Omental fat pad (tissue), 4 donors: ENCODE results near the gene TPRG1. TPM values are rescaled to one million over a fixed set of nuclear protein-coding genes. Genes with fewer than 3 reads are reported as not detected.

Experiments used
- ATAC-seq: fragments of 150-250 bp; one replicate; pipeline ENCODE4 v1.9.1; 2016; ENCODE audit warnings: mild to moderate bottlenecking, moderate library complexity; ENCODE audit not compliant: low FRiP score
- DNase-seq: peaks from one replicate; pipeline ENCODE4 v3.0.0-alpha.2; 2019; ENCODE audit warnings: low spot score
- total RNA-seq, 4 donors: library from RNA; depleted of rRNA; stranded (reverse); fragments of >200 nt; gene quantifications; one replicate each; pipeline ENCODE4 v1.1.0, GENCODE V29; 2016
- TF ChIP-seq, protein P1 (sequence below), 3 donors: fragments of 450-650 bp; IDR thresholded peaks; one replicate each; pipeline ENCODE4 v1.5.1; 2016 to 2017; ENCODE audit warnings: antibody characterized with exemption in 3 of 3, mild to moderate bottlenecking in 3 of 3, moderate library complexity in 2 of 3

TPRG1 gene
- total RNA-seq, 4 donors from 2014 or later: 7.1 to 18.3 (median 13.8) TPM

DNA sequence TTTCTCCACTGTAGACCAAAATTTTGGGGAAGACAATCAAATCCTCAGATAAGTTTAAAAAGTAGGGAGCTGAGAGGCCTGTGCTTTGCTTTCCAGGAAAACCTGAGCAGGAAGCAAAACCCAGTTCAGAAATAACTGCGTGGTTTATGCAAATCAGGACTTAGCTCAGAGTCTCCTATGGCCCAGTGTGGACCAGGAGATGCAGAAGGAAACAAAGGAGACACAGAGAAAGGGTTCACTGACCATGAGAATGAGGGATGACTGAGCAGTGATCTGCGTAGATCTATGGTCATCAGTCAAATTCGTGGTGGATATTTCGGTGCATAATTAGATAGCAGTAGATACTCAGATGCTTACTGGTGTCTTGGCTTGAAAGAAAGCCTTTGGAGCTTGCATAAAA lies 196.6 kb downstream of the TPRG1 start:
- DNase-seq: no peak
- ATAC-seq: no peak
- TF ChIP-seq, protein P1, sequence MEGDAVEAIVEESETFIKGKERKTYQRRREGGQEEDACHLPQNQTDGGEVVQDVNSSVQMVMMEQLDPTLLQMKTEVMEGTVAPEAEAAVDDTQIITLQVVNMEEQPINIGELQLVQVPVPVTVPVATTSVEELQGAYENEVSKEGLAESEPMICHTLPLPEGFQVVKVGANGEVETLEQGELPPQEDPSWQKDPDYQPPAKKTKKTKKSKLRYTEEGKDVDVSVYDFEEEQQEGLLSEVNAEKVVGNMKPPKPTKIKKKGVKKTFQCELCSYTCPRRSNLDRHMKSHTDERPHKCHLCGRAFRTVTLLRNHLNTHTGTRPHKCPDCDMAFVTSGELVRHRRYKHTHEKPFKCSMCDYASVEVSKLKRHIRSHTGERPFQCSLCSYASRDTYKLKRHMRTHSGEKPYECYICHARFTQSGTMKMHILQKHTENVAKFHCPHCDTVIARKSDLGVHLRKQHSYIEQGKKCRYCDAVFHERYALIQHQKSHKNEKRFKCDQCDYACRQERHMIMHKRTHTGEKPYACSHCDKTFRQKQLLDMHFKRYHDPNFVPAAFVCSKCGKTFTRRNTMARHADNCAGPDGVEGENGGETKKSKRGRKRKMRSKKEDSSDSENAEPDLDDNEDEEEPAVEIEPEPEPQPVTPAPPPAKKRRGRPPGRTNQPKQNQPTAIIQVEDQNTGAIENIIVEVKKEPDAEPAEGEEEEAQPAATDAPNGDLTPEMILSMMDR (IDR thresholded peaks at IDR 0.05): no peak

DNA sequence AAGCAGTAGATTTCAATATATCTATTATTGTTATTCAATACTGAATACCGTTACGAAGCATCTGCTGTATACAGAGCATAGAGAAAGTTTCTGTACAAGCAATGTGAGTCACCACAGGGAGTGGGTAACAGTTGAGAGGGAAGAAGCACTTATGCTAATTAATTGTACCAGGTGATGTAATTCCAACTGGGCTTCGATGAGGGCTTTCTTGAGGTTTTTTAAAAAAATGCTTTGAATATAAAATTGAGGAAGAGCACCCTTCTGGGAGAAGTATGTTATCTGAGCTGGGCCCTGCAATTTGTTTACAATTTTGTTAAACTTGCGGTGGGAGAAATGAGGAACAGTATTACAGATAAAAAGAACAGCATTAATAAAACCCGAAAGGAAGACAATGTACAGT lies 197.9 kb downstream of the TPRG1 start:
- no peak for DNase-seq
- TF ChIP-seq, protein P1 (IDR thresholded peaks at IDR 0.05): no peak
- ATAC-seq: no peak

DNA sequence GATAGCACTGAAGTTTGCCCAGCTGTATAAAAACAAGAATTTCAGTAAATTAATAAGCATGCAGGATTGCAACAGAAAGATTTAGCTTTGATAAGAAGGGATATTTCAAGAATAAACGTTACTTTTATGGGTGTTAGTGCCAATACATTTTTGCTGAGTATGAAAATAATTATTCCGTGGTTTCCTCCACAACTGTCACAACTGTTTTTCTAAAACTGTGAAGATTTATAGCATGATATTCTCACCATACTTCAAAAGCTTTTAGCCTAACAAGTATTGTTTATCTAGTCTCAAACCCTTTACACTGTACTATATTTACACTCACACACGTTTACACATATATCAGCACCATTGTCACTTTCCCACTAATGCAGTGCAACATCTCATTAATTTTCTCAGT lies 200.5 kb downstream of the TPRG1 start:
- TF ChIP-seq, protein P1 (IDR thresholded peaks at IDR 0.05): no peak
- no peak for DNase-seq
- ATAC-seq: no peak
